T-helper 1 cell treated with Interleukin-12 subunit alpha and Interleukin-12 subunit beta and Interleukin-4 antibody, amounts not matched to agents 30 μg/mL and 1 μg/mL, for 36 hours (primary cell): Measurements from ENCODE around the gene NFKBIE.

ENCODE experiments used
- H3K27ac Mint-ChIP-seq: one replicate; pipeline ENCODE4 v1.8.0; 2021; ENCODE audit warnings: mild to moderate bottlenecking, mixed read lengths
- H3K27me3 Mint-ChIP-seq: one replicate; pipeline ENCODE4 v1.8.0; 2021; ENCODE audit warnings: low read depth, mixed read lengths
- H3K36me3 Mint-ChIP-seq: one replicate; pipeline ENCODE4 v1.8.0; 2021; ENCODE audit warnings: low read depth, mixed read lengths
- H3K4me1 Mint-ChIP-seq: one replicate; pipeline ENCODE4 v1.8.0; 2021; ENCODE audit warnings: low read depth, mixed read lengths
- H3K4me3 Mint-ChIP-seq: one replicate; pipeline ENCODE4 v1.8.0; 2021; ENCODE audit warnings: mild to moderate bottlenecking, moderate library complexity, mixed read lengths
- H3K9me3 Mint-ChIP-seq: one replicate; pipeline ENCODE4 v1.8.0; 2021; ENCODE audit warnings: mixed read lengths

The NFKBIE gene

DNA sequence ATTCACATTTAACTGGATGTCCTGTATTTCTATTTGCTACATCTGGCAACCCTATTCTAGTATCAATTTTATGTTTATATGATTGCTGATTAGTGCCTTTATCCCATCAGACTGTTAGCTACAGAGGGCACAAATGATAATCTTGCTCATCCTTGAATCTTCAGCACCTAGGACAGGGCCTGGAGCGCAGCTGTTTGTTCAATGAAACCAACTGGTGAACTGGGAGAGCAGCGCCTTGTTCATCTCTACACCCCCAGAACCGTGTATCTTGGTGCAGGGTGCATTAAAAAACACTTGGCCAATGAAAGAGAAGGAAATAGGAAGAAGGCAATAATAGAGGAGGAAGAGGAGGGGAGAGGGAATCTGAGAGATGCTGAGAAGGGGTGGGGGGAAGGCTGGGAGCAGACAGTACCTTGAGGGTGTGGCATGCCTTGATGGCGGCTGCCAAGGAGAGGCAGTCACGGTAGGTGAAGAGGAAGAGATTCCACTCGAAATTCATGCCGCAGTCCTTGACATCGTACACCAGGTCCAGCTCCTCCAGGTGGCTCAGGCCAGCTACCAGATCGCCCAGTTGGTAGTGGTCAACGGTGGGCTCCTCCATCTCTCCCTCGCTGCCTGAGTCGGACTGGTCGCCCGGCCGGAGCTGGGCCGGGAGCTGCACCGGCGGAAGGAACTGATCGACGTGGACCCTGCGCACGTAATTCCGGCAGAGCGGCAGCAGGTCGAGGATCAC, 20.4 kb upstream of the NFKBIE start:
- H3K4me1 Mint-ChIP-seq, result no peaks in the 10 kb centered on the region
- no peak overlapping the region for H3K4me3 Mint-ChIP-seq
- no peaks in the 10 kb centered on the region for H3K36me3 Mint-ChIP-seq
- no peak overlapping the region for H3K27ac Mint-ChIP-seq
- H3K27me3 Mint-ChIP-seq, result peaks cover 52% of the 10 kb centered on the region
- H3K9me3 Mint-ChIP-seq, result no peaks in the 10 kb centered on the region

DNA sequence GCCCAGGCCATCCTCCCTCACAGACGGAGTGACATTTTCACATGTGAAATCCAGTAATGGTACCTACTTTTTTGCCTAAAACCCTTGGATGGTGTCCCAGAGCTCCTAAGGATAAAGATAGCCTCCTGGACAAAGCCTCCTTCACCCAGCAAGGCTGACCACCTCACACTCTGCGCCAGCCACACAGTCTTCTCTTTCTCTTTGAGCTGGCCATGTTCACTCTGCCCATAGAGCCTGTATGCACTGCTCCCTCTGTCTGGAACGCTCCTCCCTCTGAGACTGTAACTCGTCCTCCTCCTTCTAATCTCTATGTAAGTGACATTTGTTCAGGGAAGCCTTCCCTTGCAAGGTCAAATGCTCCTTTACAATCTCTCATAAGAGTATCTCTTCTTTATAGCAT, 19.5 kb upstream of the NFKBIE start:
- no peaks in the 10 kb centered on the region for H3K36me3 Mint-ChIP-seq
- H3K27me3 Mint-ChIP-seq, result peaks cover 50% of the 10 kb centered on the region
- no peak overlapping the region for H3K4me3 Mint-ChIP-seq
- H3K4me1 Mint-ChIP-seq, result no peaks in the 10 kb centered on the region
- H3K27ac Mint-ChIP-seq, result no peak overlapping the region
- H3K9me3 Mint-ChIP-seq, result no peaks in the 10 kb centered on the region

DNA sequence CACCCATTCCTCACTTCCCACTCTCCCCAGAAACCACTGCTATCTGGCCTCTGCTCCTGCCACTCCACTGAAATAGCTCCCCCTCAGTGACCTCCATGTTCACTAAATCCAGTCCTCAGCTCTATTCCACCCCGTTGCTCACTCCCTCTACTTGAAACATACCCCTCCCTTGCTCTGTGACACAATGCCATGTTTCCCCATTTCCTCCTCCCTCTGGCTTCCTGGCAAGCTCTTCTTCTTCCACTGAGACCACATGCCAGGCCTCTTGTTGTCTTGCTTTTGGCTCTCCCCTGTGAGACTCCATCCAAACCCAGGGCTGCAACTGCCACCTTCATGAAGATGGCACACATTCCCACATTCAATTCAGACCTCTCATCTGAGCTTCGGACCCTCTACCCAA, 18.8 kb upstream of the NFKBIE start:
- Mint-ChIP-seq H3K9me3 (no peaks in the 10 kb centered on the region), H3K27me3 (peaks cover 49% of the 10 kb centered on the region), H3K27ac (no peak overlapping the region)

DNA sequence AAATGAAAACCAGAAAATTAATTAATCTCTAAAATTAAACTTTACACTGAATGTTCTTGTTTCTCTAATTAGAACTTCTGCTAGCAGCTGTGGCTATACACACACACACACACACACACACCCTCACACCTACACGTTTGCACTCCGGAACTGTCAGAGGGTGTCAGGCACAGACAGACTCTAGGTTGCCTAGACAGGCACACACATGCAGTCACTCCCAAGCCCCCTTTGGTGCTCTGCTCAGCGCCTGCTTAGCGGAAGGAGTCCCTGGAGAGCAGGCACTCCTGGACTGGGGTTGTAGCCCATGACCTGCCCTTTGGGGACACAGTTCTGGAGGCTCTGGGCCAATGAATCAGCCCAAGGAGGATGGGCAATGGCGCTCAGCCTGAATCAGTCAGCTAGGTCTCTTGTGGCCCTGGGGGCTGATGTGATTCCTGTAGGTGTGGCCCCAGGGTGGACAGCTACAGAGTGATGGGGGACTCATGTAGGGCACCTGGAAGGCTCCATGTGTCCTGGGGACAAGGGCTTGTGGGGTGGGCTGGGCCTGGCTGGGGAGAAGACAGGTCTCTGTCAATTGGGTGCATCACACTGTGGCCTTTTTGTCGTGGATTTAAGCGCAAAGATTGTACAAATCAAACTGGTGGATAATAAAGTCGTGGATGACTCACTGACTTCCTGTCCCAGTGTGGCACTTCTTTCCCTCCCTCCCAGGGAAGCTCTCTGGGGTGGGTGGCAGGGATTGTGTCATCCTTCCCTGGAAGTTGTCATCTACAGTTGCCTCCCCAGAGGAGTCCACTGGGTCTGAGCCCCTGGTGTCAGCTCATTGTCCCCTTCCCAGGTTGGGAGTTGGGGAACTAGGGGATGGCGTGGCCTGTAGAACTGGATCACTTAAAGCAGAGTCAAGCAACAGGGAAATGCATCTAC, 13.7 kb upstream of the NFKBIE start:
- Mint-ChIP-seq H3K4me3 (no peak overlapping the region), H3K9me3 (no peaks in the 10 kb centered on the region), H3K27me3 (peaks cover 50% of the 10 kb centered on the region), H3K27ac (no peak overlapping the region), H3K4me1 (no peaks in the 10 kb centered on the region), H3K36me3 (no peaks in the 10 kb centered on the region)

More for the DNA sequence above, 18.8 kb upstream of the NFKBIE start:
- Mint-ChIP-seq H3K4me3 (no peak overlapping the region), H3K4me1 (no peaks in the 10 kb centered on the region), H3K36me3 (no peaks in the 10 kb centered on the region)

DNA sequence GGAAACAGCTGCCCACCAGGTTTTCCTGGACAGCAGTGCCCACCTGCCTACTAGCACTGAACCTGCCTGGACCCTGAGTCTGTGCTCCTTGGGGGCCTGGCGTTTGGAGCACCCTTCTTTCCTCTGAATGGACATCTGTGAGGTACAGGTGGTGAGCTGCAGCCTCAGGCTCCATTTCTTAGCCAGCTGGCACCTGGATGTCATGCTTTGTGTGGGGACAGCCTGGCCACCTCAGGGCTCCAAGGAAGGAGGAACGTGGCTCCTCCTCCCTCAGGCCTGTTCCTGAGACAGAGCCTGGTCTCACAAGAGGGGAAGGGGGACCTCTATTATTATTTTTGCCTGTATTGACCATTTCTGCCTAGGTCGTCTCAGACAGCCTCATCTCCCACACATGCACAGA, 13.0 kb upstream of the NFKBIE start:
- Mint-ChIP-seq H3K9me3 (no peaks in the 10 kb centered on the region), H3K27me3 (peaks cover 49% of the 10 kb centered on the region), H3K36me3 (no peaks in the 10 kb centered on the region), H3K4me3 (no peak overlapping the region), H3K4me1 (no peaks in the 10 kb centered on the region), H3K27ac (no peak overlapping the region)

DNA sequence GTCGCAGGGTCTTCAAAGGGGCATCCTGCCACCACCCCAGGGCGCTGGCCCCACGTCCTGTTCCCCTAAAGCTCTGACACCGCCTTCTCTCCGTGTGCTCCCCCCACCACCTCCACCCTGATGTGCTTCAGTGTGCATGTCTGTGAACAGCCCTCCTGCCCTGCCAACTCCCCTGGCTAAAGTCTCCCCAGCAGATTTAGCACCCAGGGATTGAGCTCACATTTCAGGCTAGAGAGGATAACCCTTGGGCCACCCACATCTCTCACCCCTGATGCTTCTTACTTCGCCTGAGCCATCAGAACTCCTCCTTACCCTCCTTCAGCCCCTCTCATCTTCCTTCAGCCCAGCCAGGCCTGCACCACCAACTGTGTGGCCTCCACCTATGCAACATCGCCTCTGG, 12.4 kb upstream of the NFKBIE start:
- no peaks in the 10 kb centered on the region for H3K36me3 Mint-ChIP-seq
- H3K4me3 Mint-ChIP-seq, result no peak overlapping the region
- H3K4me1 Mint-ChIP-seq, result no peaks in the 10 kb centered on the region
- H3K27me3 Mint-ChIP-seq, result peaks cover 51% of the 10 kb centered on the region
- H3K27ac Mint-ChIP-seq, result no peak overlapping the region
- no peaks in the 10 kb centered on the region for H3K9me3 Mint-ChIP-seq

DNA sequence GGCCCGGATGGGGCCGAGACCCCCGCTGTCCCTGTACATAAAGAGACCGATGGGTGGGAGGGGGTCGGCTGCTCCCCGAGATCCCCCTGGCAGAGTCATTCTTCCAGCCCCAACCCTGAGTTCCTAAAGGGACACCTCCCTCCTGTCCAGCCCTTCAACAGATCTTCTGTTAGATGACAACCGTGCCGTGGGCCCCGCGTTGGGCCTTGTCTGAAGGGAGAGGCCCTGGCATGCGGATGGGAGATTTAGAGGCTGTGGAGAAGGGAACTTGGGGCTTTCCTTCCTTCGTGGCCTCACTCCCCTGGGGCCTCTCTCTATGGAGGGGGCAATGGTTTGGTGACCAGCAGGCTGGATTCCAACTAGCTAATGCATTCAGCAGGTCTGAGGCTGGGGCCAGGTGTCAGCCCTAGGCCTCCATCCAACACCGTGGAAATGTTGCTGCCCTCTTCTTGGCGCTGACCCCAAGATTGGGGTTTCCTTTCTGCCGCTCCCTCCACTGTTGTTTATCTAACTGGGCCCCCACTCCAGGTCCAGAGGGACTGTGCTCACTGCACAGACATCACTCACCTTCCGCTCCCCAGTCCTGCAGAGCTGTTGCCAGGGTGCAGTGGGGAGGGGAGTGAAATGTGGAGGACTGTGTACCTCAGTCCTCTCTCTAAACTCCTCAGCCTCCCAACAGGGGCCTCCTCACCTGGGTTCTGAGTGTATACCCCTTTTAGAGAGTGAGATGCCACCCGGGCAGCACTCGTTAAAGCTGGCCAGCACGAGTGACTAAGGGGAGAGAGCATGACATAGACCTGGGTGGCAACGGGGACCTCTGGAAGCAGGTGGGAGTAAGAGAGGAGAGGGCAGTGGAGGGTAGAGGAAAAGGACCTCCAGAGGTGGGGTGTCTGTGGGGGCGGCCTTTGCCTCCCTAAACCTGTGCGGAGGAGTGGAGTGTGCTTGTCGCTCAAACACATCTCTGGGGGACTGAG, 11.6 kb upstream of the NFKBIE start:
- no peaks in the 10 kb centered on the region for H3K9me3 Mint-ChIP-seq
- H3K27ac Mint-ChIP-seq, result no peak overlapping the region
- H3K4me3 Mint-ChIP-seq, result no peak overlapping the region
- no peaks in the 10 kb centered on the region for H3K4me1 Mint-ChIP-seq
- H3K36me3 Mint-ChIP-seq, result no peaks in the 10 kb centered on the region
- H3K27me3 Mint-ChIP-seq, result peaks cover 59% of the 10 kb centered on the region

DNA sequence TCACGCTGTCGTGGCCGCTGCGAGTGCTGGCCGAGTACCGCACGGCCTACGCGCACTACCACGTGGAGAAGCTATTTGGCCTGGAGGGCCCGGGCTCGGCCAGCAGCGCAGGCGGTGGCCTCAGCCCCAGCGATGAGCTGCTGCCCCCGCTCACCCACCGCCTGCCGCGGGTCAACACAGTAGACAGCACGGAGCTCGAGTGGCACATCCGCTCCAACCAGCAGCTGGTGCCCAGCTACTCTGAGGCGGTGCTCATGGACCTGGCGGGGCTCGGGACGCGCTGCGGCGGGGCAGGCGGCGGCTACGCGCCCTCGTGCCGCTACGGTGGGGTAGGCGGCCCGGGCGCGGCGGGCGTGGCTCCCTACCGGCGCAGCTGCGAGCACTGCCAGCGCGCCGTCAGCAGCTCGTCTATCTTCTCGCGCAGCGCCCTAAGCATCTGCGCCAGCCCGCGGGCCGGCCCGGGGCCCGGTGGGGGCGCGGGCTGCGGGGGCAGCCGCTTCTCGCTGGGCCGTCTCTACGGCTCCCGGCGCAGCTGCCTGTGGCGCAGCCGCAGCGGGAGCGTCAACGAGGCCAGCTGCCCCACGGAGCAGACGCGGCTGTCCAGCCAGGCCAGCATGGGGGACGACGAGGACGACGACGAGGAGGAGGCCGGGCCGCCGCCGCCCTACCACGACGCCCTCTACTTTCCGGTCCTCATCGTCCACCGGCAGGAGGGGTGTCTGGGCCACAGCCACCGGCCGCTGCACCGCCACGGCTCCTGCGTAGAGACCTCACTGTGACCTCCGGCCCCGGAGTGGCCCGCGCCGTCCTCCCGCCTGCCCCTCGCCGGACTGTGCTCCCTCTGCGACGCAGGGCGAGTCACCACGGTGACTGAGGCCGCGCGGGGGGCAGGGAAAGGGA, 10.6 kb upstream of the NFKBIE start:
- H3K27ac Mint-ChIP-seq, result no peak overlapping the region
- no peak overlapping the region for H3K4me3 Mint-ChIP-seq
- no peaks in the 10 kb centered on the region for H3K9me3 Mint-ChIP-seq
- H3K4me1 Mint-ChIP-seq, result no peaks in the 10 kb centered on the region
- peaks cover 68% of the 10 kb centered on the region for H3K27me3 Mint-ChIP-seq
- no peaks in the 10 kb centered on the region for H3K36me3 Mint-ChIP-seq

DNA sequence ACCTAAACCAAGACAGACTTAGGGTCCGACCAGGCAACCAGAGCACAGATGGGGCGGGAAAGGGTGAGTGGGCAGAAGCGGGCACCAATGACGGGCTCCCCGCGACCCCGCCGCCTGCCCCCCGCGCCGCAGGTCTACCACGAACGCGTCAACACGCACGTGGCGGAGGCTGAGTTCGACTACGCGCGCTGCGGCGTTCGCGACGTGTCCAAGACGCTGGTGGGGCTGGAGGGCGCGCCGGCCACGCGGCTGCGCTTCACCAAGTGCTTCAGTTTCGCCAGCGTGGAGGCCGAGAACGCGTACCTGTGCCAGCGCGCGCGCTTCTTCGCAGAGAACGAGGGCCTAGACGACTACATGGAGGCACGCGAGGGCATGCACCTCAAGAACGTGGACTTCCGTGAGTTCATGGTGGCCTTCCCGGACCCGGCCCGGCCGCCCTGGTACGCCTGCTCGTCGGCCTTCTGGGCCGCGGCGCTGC, 10.0 kb upstream of the NFKBIE start:
- H3K4me1 Mint-ChIP-seq, result no peaks in the 10 kb centered on the region
- H3K4me3 Mint-ChIP-seq, result no peak overlapping the region
- no peak overlapping the region for H3K27ac Mint-ChIP-seq
- H3K9me3 Mint-ChIP-seq, result no peaks in the 10 kb centered on the region
- H3K27me3 Mint-ChIP-seq, result peaks cover 66% of the 10 kb centered on the region
- no peaks in the 10 kb centered on the region for H3K36me3 Mint-ChIP-seq

DNA sequence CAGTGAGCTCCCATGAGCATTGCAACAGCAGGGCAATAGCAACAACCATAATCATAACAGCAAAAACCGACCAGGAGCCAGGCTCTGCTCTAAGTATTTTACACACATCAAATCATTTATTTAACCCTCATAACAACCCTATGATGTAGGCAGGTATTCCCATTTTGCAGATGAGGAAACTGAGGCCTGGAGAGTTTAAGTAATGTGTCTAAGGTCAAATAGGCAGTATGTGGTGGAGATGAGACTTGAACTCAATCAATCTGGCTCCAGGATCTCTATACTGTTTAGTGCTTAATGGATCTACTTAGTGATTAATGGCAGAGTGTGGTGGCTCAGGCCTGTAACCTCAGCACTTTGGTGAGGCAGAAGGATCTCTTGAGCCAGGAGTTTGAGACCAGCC, 8.3 kb upstream of the NFKBIE start:
- Mint-ChIP-seq H3K4me3 (no peak overlapping the region), H3K4me1 (peaks cover 10% of the 10 kb centered on the region), H3K27ac (no peak overlapping the region), H3K9me3 (no peaks in the 10 kb centered on the region), H3K27me3 (peaks cover 72% of the 10 kb centered on the region), H3K36me3 (no peaks in the 10 kb centered on the region)

DNA sequence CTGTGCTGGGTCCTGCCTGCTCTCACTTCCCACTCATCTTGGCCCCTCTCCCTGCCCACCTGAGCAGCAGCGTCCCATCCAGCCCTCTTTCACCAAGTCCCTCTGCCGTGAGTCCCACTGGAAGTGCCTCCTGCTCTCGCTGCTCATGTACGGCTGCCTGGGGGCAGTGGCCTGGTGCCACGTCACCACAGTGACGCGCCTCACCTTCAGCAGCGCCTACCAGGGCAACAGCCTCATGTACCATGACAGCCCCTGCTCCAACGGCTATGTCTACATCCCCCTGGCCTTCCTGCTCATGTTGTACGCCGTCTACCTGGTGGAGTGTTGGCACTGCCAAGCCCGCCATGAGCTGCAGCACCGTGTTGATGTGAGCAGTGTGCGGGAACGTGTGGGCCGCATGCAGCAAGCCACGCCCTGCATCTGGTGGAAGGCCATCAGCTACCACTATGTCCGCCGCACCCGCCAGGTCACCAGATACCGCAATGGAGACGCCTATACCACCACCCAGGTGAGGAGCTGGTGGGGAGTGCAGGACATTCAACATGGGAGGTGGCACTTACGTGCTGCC, 7.7 kb upstream of the NFKBIE start:
- H3K4me1 Mint-ChIP-seq, result peaks cover 10% of the 10 kb centered on the region
- no peaks in the 10 kb centered on the region for H3K36me3 Mint-ChIP-seq
- no peak overlapping the region for H3K4me3 Mint-ChIP-seq
- no peaks in the 10 kb centered on the region for H3K9me3 Mint-ChIP-seq
- peaks cover 75% of the 10 kb centered on the region for H3K27me3 Mint-ChIP-seq
- H3K27ac Mint-ChIP-seq, result no peak overlapping the region

DNA sequence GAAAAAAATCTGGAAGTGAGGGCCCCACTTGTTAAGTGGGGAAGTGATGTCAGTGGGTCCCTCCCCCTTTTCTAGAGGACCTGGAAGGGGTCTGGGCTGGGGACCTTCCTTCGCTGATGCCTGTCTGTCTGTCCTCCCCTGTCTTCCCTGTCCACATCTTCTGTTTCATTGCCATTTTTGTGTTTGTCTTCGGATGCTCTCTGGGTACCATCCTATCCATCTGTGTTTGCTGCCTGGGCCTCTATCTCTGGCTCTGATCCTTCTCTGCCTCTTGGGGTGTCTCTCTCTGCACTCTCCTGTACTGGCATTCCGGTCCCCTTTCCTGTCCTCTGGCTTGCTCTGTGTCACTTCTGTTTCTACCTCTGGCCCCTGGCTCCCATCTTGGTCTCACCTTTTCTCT, 7.2 kb upstream of the NFKBIE start:
- no peaks in the 10 kb centered on the region for H3K36me3 Mint-ChIP-seq
- H3K9me3 Mint-ChIP-seq, result no peaks in the 10 kb centered on the region
- peaks cover 71% of the 10 kb centered on the region for H3K27me3 Mint-ChIP-seq
- peaks cover 14% of the 10 kb centered on the region for H3K4me1 Mint-ChIP-seq
- H3K27ac Mint-ChIP-seq, result no peak overlapping the region
- no peak overlapping the region for H3K4me3 Mint-ChIP-seq

DNA sequence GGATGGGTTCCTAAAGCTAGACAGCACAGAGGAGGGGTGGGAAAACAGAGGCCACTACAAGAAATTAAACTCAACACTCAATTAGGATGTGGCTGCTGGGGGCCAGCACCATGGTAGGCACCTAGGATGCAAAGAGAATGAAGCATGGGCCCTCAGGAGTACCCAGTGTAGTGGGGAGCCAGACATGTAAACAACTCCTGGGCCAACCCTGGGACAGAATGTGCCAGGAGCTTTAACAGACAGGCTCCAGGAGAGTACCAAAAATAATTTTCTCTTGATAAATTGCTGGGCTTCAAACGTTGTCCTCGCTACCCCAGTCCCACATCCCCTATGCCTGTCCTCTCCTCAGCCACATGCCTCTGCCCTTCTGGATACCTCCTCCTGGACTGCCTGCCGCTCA, 6.6 kb upstream of the NFKBIE start:
- no peaks in the 10 kb centered on the region for H3K9me3 Mint-ChIP-seq
- no peak overlapping the region for H3K27ac Mint-ChIP-seq
- H3K36me3 Mint-ChIP-seq, result no peaks in the 10 kb centered on the region
- H3K27me3 Mint-ChIP-seq, result peaks cover 67% of the 10 kb centered on the region
- no peak overlapping the region for H3K4me3 Mint-ChIP-seq
- H3K4me1 Mint-ChIP-seq, result peaks cover 16% of the 10 kb centered on the region
